Jurkat, Clone E6-1 (cell line): ENCODE results near the gene ADGRL3.

Experiments
- DNase-seq: peaks from one replicate; pipeline ENCODE4 v3.0.0-alpha.2; 2011; ENCODE audit warnings: low read depth, low spot score
- H3K4me3 ChIP-seq: 2 replicates; pipeline ENCODE4 v1.5.1; 2011; ENCODE audit warnings: mild to moderate bottlenecking, low read length, control low read depth, moderate library complexity

ADGRL3 gene

GRCh38 chr4:61559396-61559795, 359.3 kb downstream of the ADGRL3 start:
- H3K4me3 ChIP-seq: no peak overlapping the region
- no peak for DNase-seq

DNA sequence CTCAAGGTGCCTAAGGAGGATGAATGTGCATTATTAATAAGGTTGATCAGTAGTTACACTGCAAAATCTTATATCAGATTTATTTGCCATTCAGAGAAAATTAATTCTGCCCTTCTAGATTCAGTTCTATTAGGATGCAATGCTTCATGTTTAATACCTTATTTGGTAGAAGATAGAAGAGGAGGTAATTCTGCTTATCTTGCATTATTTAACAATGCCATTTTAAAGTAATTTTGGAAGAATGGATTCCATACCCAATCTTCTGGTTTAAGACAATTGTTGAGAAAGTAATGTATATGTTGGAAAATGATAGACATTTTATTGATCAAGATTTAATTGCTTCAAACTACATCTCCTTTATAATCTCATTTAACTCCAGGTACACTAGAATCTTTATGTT, 360.9 kb downstream of the ADGRL3 start:
- no peak overlapping the region for H3K4me3 ChIP-seq
- DNase-seq: no peak

DNA sequence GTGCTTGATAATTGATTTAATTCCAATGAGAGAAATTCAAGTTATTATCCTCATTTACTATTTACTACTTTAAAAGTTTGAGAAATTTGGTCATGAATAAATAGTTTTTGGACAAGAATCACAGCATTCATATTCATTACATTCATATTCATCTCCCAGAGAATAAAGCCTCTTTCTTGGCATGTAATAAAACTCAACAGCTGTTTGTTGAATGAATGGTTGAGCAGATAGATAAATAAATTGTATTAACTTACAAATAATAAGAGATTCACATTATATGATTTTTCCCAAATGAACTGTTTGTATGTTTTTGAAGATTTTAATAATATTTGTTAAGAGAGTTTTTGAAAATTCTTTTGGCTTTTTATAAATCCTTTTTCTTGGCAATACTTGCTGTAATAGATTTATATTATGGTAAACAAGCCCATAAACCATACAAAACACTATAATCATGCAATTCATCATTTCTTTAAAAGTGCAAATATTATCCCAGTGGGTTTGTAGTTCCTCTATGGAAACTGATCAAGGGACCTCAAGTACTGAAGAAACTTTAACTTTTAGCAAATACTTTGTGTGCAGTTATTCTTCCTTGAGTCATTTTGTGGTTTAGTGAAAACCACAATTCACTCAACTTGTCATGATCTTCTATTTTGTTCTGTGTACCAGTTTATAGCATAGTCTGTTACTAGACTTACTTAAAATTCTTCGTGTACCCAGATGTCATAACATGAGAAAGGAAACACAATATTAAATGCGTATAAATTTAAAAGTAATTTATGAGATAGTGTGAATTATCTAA, 371.8 kb downstream of the ADGRL3 start:
- DNase-seq: no peak
- H3K4me3 ChIP-seq: no peak overlapping the region

GRCh38 chr4:61575796-61576195, 375.7 kb downstream of the ADGRL3 start:
- no peak overlapping the region for H3K4me3 ChIP-seq
- DNase-seq: no peak

- no peak for DNase-seq
- H3K4me3 ChIP-seq: no peak overlapping the region
These were observed 379.7 kb downstream of the ADGRL3 start for GRCh38 chr4:61579786-61580185.

DNA sequence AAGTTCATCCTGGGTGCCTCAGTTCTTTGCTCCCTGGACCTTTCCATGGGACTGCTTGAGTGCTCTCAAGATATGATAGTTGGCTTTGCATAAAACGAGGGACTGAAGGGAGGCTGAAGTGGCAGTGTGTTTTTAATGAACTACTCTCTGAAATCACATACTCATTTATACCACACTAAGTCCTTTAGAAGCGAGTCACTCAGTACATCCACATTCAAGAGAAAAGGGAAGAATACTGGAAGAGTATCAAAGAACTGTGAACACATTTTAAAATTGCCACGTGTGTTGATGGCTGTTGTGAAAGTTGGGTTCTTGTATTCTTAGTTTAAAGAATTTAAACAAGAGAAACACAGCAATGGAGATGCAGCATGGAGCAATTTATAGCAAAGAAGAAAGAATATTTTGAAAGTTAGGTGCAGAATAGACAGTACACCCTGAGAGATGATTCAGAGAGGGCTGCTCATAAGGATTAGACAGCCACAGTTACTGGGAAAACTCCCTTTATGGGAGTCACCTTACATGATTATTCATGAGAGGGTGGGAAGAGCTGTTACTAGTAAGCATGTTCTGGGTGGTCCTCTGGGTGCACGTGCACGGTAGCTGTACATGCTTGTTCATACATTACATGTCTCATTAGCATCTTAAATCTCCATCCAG, 380.7 kb downstream of the ADGRL3 start:
- no peak overlapping the region for H3K4me3 ChIP-seq
- DNase-seq: no peak

DNA sequence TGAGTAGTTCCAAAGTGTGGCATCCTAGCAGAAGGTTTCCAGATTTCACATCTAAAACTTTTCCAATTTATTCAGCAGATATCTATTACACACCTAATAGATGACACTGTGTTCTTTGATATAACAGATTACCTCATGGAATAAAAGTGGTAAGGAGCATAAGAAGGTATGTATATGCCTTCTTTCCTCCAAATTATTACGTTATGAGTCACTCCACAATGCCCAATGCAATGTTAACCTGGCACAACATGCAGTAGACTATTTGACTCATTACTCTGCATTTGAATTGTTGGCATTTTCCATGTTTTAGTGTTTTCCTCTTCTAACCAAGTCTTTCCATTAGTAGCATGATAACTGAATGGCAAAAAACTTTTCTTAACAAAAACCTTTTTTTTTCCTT, 383.6 kb downstream of the ADGRL3 start:
- H3K4me3 ChIP-seq: no peak overlapping the region
- no peak for DNase-seq

GRCh38 chr4:61588621-61589402, 388.7 kb downstream of the ADGRL3 start:
- DNase-seq: no peak

DNA sequence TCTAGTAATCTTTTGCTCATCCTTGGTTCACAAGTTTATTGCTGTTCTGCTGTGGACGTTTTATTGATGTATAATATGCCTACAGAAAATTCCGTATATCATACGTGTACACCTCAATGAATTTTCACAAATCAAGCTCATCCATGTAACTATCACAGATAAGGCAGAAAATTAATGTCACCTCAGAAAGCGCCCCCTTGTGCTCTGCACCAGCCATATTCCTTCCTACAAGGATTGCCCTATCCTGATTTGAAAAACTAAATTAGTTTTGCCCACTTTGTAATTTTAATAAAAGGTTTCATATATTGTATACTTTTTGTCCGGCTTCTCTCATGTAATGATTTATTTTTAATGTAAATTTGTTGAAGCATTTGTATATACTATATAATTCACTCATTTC, 390.8 kb downstream of the ADGRL3 start:
- no peak for DNase-seq
- H3K4me3 ChIP-seq: no peak overlapping the region

More at GRCh38 chr4:61588621-61589402, 388.7 kb downstream of the ADGRL3 start:
- no peak overlapping the region for H3K4me3 ChIP-seq

DNA sequence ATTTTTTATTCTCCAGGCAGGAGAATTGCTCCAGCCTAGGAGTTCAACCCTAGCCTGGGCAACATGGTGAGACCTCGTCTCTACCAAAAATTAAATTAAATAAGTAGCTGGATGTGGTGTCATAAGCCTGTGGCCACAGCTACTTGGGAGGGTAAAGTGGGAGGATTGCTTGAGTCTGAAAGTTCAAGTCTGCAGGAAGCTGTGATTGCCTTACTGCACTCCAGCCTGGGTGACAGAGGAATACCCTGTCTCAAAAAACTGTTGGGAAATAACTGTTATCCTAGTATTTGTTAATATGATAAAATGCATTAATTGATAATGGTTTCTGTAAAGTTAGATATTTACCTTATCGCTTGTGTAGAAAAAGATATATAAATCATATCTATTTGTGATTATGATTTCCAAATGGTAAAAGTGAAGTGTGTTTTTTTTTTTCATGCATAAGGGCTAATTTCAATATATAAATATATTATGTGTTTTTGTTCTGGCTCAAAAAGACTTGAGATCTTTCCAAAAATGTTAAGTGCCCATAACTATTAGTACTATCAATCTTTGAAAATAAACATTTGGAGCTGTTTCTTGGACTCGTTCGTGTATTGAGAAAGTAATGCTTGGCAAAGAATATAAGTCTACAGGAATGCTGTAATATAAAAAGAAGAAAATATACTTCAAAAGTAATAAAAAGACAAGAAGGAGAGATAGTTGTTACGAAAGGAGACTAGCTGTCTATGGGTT, 396.6 kb downstream of the ADGRL3 start:
- no peak overlapping the region for H3K4me3 ChIP-seq
- no peak for DNase-seq

- H3K4me3 ChIP-seq: no peak overlapping the region
These were observed 403.0 kb downstream of the ADGRL3 start for GRCh38 chr4:61603086-61603485.

DNA sequence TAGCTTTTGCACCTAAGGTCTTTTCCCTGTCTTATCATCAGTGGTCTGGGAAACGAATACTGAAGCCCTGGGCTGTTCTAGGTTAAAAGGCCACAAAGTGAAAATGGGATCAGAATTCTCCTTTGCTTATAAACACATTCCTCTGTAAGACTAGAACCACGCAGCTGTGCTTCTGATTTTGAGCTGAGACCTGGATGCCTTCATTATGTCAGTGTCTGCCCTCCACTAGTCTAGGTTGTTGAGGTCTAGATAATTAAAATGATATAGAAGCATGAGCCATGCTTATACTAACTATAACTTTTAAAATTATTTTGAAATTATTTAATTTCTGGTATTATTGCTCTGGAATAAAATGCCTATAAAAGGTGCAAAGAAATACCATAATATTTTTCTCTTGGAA, 403.9 kb downstream of the ADGRL3 start:
- no peak overlapping the region for H3K4me3 ChIP-seq

More at GRCh38 chr4:61603086-61603485, 403.0 kb downstream of the ADGRL3 start:
- DNase-seq: no peak

DNA sequence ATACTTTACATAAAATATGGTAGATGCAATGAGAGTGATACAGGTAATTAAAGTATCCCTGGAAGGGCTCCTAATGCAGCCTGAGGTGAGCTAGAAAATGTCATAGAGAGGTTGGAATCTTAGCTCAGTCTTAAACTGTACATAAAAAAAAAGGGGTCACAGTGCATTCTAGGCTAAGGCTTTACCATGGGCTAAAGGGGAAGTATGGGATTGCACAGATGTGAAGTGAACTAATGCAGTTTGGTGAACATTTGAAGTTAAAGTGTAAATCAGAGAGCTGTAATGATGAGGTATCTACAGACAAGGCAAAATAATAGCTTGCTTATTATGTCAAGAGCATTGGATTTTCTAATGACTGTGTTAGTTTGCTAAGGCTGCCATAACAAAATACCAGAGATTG, 405.9 kb downstream of the ADGRL3 start:
- H3K4me3 ChIP-seq: no peak overlapping the region
- no peak for DNase-seq

More for the DNA sequence above, 403.9 kb downstream of the ADGRL3 start:
- DNase-seq: no peak

- no peak overlapping the region for H3K4me3 ChIP-seq
- DNase-seq: no peak
These were observed 414.1 kb downstream of the ADGRL3 start for GRCh38 chr4:61614231-61614630.

DNA sequence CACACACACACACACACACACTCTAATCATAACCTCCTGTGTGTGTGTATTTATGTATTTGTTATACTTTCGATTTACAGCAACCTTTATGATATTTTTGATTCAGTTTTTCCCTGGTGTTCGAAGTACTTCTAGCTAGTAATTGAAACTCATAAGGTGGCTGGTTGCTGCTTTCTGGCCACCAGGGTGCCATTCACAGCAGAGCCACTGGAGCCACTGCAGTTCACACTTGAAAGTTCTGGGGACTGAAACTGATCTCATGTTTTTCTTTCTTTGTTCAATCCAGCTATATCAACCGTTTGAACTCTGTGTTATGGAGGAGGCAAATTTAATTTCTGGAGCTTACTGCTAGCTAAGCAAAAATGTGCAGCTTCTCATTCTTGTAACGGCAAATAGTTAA, 419.4 kb downstream of the ADGRL3 start:
- no peak overlapping the region for H3K4me3 ChIP-seq
- DNase-seq: peak; percentile 2

- H3K4me3 ChIP-seq: no peak overlapping the region
- DNase-seq: no peak
These were observed 428.2 kb downstream of the ADGRL3 start for GRCh38 chr4:61628282-61628681.

- DNase-seq: no peak
These were observed 428.6 kb downstream of the ADGRL3 start for GRCh38 chr4:61628727-61629126.

DNA sequence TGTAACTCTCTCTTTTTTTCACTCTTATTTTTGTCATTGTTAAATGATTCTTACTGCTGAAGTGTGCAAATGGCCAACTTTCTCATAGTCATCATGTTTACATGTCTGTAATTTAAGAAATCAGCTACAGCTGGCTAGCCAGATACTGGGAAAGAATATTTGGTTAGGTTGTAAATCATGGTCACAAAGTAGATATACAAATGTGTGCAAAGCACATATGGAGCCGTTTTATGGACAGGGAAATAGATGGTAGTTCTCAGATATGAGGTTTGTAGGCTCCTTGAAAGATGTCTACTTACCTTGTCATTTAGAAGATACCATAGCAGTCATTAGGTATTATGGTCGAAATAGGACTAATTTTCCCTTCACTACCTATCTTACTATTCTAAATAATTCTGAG, 430.4 kb downstream of the ADGRL3 start:
- no peak for DNase-seq
- no peak overlapping the region for H3K4me3 ChIP-seq

More at GRCh38 chr4:61628727-61629126, 428.6 kb downstream of the ADGRL3 start:
- no peak overlapping the region for H3K4me3 ChIP-seq

- H3K4me3 ChIP-seq: no peak overlapping the region
- DNase-seq: no peak
These were observed 438.5 kb downstream of the ADGRL3 start for GRCh38 chr4:61638591-61638990.
